SK-N-MC (cell line): ENCODE data around the gene CHAC1.

Experiments used
- EZH2 ChIP-seq: fragments of 200-600 bp; sonication (generic); IDR thresholded peaks from one replicate; pipeline ENCODE4 v1.6.1; 2017; ENCODE audit warnings: antibody characterized with exemption
- FOXP2 ChIP-seq: optimal IDR thresholded peaks from 2 replicates; pipeline ENCODE3; 2011; ENCODE audit warnings: mild to moderate bottlenecking, moderate library complexity; ENCODE audit not compliant: insufficient read depth; ENCODE audit errors: extremely low read length, control extremely low read depth

- TF ChIP-seq EZH2 (no peak), FOXP2 (no peak)
Measured at GRCh38 chr15:40938536-40938870, 14.8 kb upstream of the CHAC1 start.
